Embryonic facial prominence (tissue), 1 donor: Measurements from ENCODE around the gene ZNF112.
"Not testable (repeated sequence)": the region's sequence is repeated elsewhere in the genome, so short reads cannot be mapped to it uniquely, and the experiment has no call there.

Experiments
- DNase-seq: peaks from one replicate; pipeline ENCODE4 v3.0.0-alpha.2; 2016; ENCODE audit errors: extremely low spot score

Gene ZNF112

DNA sequence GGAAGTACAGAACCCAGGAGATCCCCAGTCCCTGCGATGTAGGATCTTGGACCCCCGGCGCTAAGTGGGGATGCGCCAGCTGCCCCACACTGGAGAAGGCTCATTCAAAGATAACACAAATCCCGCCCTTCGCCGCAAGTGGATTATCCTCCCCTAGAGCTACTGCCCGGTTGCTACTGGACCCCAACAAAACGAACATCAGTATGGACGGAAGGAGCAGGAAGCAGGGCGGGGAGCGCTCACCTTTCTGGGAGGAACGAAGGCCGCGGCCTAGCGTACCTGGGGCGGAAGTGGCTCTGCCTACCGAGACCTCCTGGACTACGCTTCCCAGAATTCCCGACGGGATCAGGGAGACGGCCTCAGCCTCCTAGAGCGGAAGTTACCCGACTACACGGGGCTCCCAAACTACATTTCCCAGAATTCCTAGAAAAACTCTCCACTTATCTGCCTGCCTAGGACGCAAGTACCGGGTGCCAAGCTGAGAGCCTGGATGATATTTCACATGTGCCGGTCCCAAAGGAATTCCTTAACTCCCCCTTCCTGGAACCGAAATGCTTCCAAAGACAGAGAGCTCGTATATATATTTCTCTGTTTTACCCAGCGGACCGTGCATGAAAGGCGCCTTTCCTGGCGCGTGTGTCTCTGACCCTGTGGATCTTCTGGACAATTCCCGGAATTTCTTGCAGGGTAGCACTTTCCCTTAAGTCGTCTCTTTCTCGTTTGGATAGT, at the start of gene ZNF112:
Gene ZNF112, minus strand, starts transcription at position 298 of the 729 bp plus-strand sequence. CDS start 16,141 bp downstream, outside the sequence.
- DNase-seq = peak; percentile 88

DNA sequence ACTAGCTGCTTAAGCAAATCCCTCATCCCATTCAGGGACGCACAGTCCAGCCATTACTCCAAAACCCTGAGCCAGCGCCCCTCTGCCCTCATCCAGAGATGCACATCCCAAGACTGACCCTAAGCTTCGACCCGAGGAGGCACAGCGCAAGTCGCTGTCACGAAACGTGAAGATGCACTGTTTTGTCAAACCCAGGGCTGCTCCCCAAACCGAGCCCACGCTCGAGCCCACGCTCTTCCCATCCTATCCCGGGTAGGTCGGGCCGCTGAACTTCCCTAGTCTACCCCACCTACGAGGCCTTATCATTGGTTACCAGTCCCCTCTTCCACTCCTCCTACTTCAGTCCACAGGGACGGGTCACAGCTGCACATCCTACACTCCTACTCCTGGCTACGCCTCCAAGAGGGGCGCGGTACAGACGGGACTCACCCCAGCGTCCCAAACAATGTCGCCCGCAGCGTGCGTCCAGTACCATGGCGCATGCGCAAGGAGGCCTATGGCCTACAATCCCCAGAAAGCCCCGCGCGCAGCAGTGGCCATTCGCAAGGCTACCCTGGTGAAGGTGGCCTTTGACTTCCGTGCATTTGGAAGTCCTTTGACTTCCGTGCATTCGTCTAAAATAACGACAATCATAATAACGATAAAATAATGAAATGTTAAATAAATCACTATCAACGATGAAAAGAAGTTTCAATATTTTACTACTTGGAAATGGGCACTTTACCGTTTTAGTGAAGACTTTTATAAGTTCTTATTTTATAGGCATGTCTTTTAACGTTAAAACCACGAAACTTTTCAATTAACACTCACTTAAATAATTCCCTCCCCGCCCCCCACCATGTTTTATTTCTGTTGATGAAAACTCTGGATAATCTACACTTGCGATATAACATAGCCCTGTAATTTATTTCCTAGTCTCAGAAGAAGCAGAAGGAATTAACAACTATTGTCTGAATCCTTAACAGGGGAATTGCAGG, 44.9 kb upstream of the ZNF112 start, which contains the start of gene ZNF285:
Gene ZNF285, minus strand, starts transcription at position 470 of the 977 bp plus-strand sequence. CDS start 4,395 bp downstream, outside the sequence.
- peak; percentile 77 for DNase-seq

GRCh38 chr19:44389268-44389667, 32.8 kb upstream of the ZNF112 start:
- DNase-seq = not testable (repeated sequence)

GRCh38 chr19:44374789-44375188, 18.3 kb upstream of the ZNF112 start:
- DNase-seq = no peak

DNA sequence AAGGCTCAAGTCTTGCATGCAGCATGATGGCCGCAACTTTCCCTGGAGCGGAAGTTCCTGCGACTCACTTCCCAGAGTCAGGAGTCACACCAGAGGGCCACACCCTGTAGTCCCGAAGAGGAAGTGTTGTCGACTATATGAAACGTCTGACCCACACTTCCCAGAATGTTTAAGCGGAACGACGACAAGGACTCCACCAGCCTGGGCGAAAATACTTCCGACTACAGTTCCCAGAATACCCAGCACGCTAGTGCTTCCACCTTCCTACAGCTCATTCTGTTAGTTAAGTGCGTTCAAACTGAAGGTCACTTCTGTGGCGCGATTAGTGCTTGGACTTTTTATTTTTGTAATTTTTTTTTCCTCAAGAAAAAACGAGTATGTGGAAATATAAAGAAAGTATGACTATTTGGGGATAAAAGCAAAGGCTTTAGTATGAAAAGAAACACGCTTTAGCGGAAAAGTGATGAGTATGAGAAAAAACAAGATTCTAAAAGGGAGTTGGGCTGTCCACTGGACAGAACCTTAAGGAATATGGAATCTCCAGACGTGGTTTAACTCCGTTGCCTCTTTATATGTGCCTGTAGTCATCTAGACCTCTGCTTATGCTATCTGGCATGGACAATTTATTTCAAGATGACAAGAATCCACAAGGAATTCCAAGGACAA, 15.5 kb upstream of the ZNF112 start:
- DNase-seq = no peak

DNA sequence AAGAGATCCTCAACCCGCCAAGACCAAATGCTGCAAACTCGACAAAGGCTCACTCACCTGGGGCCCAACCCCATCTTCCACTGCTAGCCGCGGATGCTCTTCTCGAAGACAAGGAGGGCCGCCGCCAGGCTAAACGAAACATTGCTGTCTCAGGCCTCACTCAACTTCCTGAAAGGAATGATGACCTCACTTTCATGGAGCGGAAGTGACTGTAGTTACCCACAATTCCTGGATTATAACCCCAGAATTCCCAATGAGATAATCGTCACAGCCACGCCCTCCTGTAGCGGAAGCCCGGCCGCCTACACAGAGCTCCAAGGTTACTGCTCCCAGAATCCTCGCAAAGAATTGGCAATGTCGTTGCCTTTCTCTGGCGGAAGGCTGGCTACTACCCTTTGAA, 10.5 kb upstream of the ZNF112 start:
- DNase-seq = no peak

GRCh38 chr19:44346556-44346955, 9.9 kb downstream of the ZNF112 start:
- DNase-seq = no peak

- no peak for DNase-seq
Measured at GRCh38 chr19:44345959-44346358, 10.5 kb downstream of the ZNF112 start.

DNA sequence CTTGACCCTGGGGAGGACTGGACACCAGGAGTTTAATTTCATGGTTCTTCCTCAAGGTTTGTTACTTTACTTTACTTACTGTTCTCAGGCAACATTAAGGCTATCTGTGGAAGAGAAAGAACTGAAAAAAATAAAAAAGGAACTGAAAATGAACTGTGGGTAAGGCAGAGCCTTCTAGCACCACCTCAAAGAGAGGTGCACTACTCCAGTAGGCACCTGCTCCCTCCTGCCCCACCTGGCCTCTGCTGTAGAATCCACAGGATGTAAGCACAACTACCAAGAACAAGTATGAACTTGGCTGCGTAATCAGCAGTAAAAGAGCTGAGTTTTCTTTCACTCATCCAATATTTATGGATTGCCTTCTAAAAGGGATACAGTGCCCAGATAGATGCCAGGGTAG, 12.2 kb downstream of the ZNF112 start:
- DNase-seq = no peak

GRCh38 chr19:44341794-44342193, 14.7 kb downstream of the ZNF112 start:
- no peak for DNase-seq

GRCh38 chr19:44334639-44335038, 21.8 kb downstream of the ZNF112 start:
- DNase-seq = not testable (repeated sequence)

- no peak for DNase-seq
Measured at GRCh38 chr19:44332145-44332544, 24.3 kb downstream of the ZNF112 start.

- DNase-seq = no peak
Measured at GRCh38 chr19:44315883-44316282, 40.6 kb downstream of the ZNF112 start.

DNA sequence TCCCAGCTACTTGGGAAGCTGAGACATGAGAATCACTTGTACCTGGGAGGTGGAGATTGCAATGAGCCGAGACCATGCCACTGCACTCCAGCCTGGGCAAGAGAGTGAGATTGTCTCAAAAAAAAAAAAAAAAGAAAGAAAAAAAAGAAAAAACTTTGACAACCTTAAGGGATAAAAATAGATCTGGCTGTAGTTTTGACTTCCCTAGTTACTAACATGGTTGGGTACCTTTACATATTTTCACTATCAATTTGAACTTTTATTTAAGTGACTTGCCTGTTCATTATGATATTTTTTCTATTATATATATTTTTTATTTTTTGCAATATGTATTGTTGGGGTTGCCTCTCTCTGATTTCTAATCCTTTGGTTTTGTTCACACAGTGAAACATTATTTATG, 43.2 kb downstream of the ZNF112 start:
- DNase-seq = no peak

DNA sequence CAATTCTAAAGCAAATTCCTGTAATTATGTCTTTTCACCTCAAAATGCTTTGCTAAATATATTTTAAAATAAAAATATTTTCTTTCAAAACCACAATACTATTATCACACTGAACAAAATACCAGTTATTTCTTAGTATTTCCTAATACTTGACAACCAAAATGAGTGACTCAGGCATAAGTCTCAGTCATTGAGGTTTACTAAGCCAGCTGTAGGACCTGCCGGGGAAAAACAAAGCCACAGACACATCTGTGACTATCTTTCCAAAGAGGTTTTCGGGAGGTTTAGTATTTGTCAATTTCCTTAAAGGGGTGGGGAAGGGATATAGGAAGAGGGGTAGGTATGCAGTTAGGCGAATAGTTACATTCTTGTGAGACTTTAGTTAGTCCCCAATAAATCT, 48.5 kb downstream of the ZNF112 start:
- DNase-seq = no peak

DNA sequence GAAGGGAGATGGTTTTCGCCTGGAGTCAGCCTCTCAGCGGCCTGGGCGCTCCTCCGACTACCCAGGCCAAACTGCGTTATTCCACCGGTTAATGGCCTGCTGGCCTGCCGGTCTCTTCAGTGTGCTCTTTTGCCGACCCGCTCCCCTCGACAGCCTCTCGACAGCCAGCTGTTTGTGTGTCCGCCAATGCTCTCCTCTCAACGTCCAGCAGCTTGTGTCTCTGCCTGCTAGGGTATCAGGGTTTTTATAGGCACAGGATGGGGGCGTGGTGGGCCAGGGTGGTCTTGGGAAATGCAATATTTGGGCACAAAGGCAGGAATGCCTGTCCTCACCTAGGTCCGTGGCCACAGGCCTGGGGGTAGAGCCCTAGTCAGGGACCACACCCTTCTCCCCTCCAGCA, 50.2 kb downstream of the ZNF112 start:
- DNase-seq = no peak

DNA sequence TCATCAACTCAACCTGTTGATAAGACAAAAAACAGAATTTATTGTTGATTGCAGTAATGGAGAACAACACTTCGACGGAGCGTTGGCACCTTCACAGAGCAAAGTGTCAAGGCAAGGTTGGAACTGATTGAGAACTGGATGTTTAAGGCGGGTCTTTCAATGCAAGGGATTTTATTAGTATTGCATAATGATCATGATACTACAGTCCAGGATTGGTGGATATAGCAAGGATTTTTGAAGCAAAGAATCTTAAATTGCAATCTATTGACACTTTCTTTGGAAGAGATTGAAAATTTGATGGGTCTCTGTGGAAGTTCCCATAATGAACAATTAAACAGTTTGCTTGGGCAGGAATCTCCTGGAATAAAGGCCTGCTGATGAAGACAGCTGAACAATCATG, 51.0 kb downstream of the ZNF112 start:
- no peak for DNase-seq

- DNase-seq = peak; percentile 90
Measured at GRCh38 chr19:44304659-44305193, 51.8 kb downstream of the ZNF112 start, which contains the start of gene ZNF235. TSS of gene ZNF235 (minus strand) at chr19:44305025. CDS start at chr19:44303404, 1,621 bp downstream.

DNA sequence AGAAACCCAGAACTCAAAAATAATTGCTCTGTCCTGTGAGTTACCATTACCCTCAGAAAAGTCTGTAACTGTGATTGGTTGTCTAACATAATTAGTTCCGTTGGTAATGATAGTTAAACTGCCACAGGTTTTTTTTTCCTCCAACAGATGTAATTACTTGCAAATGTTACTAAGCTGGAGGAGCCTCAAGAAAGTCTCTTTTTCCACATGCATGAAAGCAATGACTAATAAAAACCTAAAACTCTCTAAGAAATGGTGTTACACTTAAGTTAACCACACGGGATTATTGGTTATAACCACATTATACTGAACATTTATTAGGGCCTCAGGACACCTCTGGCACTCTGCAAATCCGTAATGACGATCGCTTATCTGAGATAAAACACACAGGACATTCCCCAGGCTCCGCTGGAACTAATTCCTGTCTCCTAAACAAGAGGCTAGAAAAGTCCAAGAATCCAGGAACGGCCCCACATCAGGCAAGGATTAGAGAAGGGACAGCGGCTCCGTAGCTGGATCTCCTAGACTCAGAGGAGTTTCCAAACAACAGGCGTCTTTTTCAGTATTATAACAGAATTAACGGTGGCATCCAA, 52.4 kb downstream of the ZNF112 start:
- DNase-seq = peak; percentile 7

GRCh38 chr19:44303320-44303719, 53.2 kb downstream of the ZNF112 start:
- peak; percentile 44 for DNase-seq

DNA sequence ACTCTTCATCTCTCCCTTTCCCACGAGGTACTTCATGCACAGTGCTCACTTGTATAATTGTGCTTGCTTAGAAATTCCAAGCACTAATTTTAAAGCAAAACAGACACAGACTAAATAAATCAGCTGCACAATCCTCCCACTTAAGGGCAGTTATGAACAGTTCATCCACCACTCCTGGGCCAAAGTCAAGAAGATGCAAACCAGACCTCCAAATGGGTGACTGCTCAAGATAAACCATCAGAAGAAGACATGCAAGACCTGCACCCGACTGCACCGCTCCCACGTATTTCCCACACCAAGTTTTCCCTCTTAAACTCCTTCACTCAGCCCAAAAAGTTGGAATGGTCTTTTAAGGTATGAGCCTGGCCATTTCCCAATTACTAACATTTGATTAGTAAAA, 71.5 kb downstream of the ZNF112 start:
- no peak for DNase-seq
